HT-29 (cell line): ENCODE results near the gene CCDC57. TPM values are rescaled to one million over a fixed set of nuclear protein-coding genes. Genes with fewer than 3 reads are reported as not detected.
"Not testable (repeated sequence)": the region's sequence is repeated elsewhere in the genome, so short reads cannot be mapped to it uniquely, and the experiment has no call there.

Experiments
- DNase-seq: peaks from one replicate; pipeline ENCODE4 v3.0.0-alpha.2; 2015; ENCODE audit warnings: low spot score
- total RNA-seq: library from RNA; depleted of rRNA; stranded (reverse); fragments of >200 nt; shearing (Covaris generic); gene quantifications from 2 replicates; pipeline ENCODE4 v1.2.3, GENCODE V29; 2014

The CCDC57 gene
- total RNA-seq, 1 experiment from 2014 or later: 47.6 TPM

- no peak for DNase-seq
These were observed 57.7 kb downstream of the CCDC57 start for GRCh38 chr17:82154881-82155331.

- DNase-seq: peak; percentile 82
These were observed 58.8 kb downstream of the CCDC57 start for GRCh38 chr17:82153745-82154375.

- DNase-seq: no peak
These were observed 59.3 kb downstream of the CCDC57 start for GRCh38 chr17:82153295-82153691.

- no peak for DNase-seq
These were observed 59.9 kb downstream of the CCDC57 start for GRCh38 chr17:82152556-82153294.

- DNase-seq: no peak
These were observed 60.5 kb downstream of the CCDC57 start for GRCh38 chr17:82152114-82152513.

GRCh38 chr17:82151106-82151957 is 61.3 kb downstream of the CCDC57 start:
- no peak for DNase-seq

- no peak for DNase-seq
These were observed 63.1 kb downstream of the CCDC57 start for GRCh38 chr17:82149401-82150099.

GRCh38 chr17:82148997-82149396 is 63.6 kb downstream of the CCDC57 start:
- DNase-seq: no peak

GRCh38 chr17:82148011-82148410 is 64.6 kb downstream of the CCDC57 start:
- DNase-seq: no peak

- no peak for DNase-seq
These were observed 65.7 kb downstream of the CCDC57 start for GRCh38 chr17:82146663-82147654.

- no peak for DNase-seq
These were observed 67.0 kb downstream of the CCDC57 start for GRCh38 chr17:82145550-82146155.

GRCh38 chr17:82143333-82143732 is 69.3 kb downstream of the CCDC57 start:
- no peak for DNase-seq

- not testable (repeated sequence) for DNase-seq
These were observed 72.7 kb downstream of the CCDC57 start for GRCh38 chr17:82139961-82140360.

- no peak for DNase-seq
These were observed 74.1 kb downstream of the CCDC57 start for GRCh38 chr17:82138511-82138992.

GRCh38 chr17:82134101-82134500 is 78.5 kb downstream of the CCDC57 start:
- no peak for DNase-seq

- not testable (repeated sequence) for DNase-seq
These were observed 79.3 kb downstream of the CCDC57 start for GRCh38 chr17:82133166-82133953.

GRCh38 chr17:82129095-82129494 is 83.5 kb downstream of the CCDC57 start:
- no peak for DNase-seq

GRCh38 chr17:82128287-82128686 is 84.4 kb downstream of the CCDC57 start:
- DNase-seq: no peak

GRCh38 chr17:82127704-82128103 is 84.9 kb downstream of the CCDC57 start:
- DNase-seq: no peak
